Right ventricle myocardium superior (tissue), 1 donor: ENCODE measurements around the gene TRPC4. TPM values are rescaled to one million over a fixed set of nuclear protein-coding genes. Genes with fewer than 3 reads are reported as not detected.
"Not testable (repeated sequence)": the region's sequence is repeated elsewhere in the genome, so short reads cannot be mapped to it uniquely, and the experiment has no call there.

Source experiments
- ATAC-seq: fragments of 200-7000 bp; cut with Tn5 transposase; one replicate; pipeline ENCODE4 v1.9.1; 2020; ENCODE audit warnings: mild to moderate bottlenecking; ENCODE audit not compliant: poor library complexity
- DNase-seq: peaks from one replicate; pipeline ENCODE4 v3.0.0-alpha.2; 2020
- intact Hi-C: fragments of 100-400 bp; cut with DNase I; formaldehyde crosslinking; loops from one replicate; pipeline ENCODE4 v1.11.2; 2022
- total RNA-seq: library from RNA; stranded (reverse); fragmentation: NEBNext Ultra II Directional; extraction: Animal tissue kit (Norgen Biotek cat#: 25700); gene quantifications from one replicate; pipeline ENCODE4 v1.2.1, GENCODE V29; 2021
- donor health status: DM: no; HTN: yes; CAD: no; lungs with severe emphysema.

The TRPC4 gene
- total RNA-seq, 1 donor from 2014 or later, result 2.3 TPM

- ATAC-seq (peak; percentile 35), DNase-seq (no peak)
- intact Hi-C loops, result no loop called here
Observed at GRCh38 chr13:37868691-37869505, 674 bp downstream of the TRPC4 start.

- no peak for DNase-seq
- ATAC-seq, result peak; percentile 38
- intact Hi-C loops, result no loop called here
Observed at GRCh38 chr13:37863708-37864107, 5.9 kb downstream of the TRPC4 start.

- ATAC-seq, result no peak
- intact Hi-C loops, result no loop called here
- no peak for DNase-seq
Observed at GRCh38 chr13:37835392-37835791, 34.2 kb downstream of the TRPC4 start.

GRCh38 chr13:37833411-37833810, 36.2 kb downstream of the TRPC4 start:
- DNase-seq (no peak), ATAC-seq (no peak)
- intact Hi-C loops, result no loop called here

- no peak for ATAC-seq
- intact Hi-C loops, result no loop called here
- DNase-seq, result no peak
Observed at GRCh38 chr13:37816276-37816675, 53.3 kb downstream of the TRPC4 start.

- ATAC-seq (no peak), DNase-seq (no peak)
- intact Hi-C loops, result no loop called here
Observed at GRCh38 chr13:37811441-37811840, 58.1 kb downstream of the TRPC4 start.

- intact Hi-C loops, result no loop called here
- no peak for DNase-seq
- no peak for ATAC-seq
Observed at GRCh38 chr13:37806666-37807065, 62.9 kb downstream of the TRPC4 start.

- intact Hi-C loops, result no loop called here
- DNase-seq, result no peak
- no peak for ATAC-seq
Observed at GRCh38 chr13:37797631-37798030, 71.9 kb downstream of the TRPC4 start.

- intact Hi-C loops, DNase-seq, ATAC-seq: not testable (repeated sequence)
Observed at GRCh38 chr13:37796795-37797194, 72.8 kb downstream of the TRPC4 start.

GRCh38 chr13:37795326-37795725, 74.2 kb downstream of the TRPC4 start:
- intact Hi-C loops, result no loop called here
- no peak for ATAC-seq
- no peak for DNase-seq

- ATAC-seq, result no peak
- intact Hi-C loops, result no loop called here
- DNase-seq, result no peak
Observed at GRCh38 chr13:37791699-37792098, 77.9 kb downstream of the TRPC4 start.

GRCh38 chr13:37788346-37788745, 81.2 kb downstream of the TRPC4 start:
- DNase-seq (no peak), ATAC-seq (no peak)
- intact Hi-C loops, result no loop called here

- intact Hi-C loops, result no loop called here
- ATAC-seq, result no peak
- no peak for DNase-seq
Observed at GRCh38 chr13:37777676-37778075, 91.9 kb downstream of the TRPC4 start.

- ATAC-seq (no peak), DNase-seq (no peak)
- intact Hi-C loops, result no loop called here
Observed at GRCh38 chr13:37775871-37776270, 93.7 kb downstream of the TRPC4 start.

GRCh38 chr13:37772644-37773043, 96.9 kb downstream of the TRPC4 start:
- intact Hi-C loops, result no loop called here
- ATAC-seq, result no peak
- no peak for DNase-seq

- ATAC-seq, result no peak
- intact Hi-C loops, result no loop called here
- no peak for DNase-seq
Observed at GRCh38 chr13:37769545-37769944, 100.0 kb downstream of the TRPC4 start.

- intact Hi-C loops, result no loop called here
- DNase-seq, result no peak
- ATAC-seq, result no peak
Observed at GRCh38 chr13:37769078-37769477, 100.5 kb downstream of the TRPC4 start.

GRCh38 chr13:37766502-37766901, 103.1 kb downstream of the TRPC4 start:
- no peak for DNase-seq
- intact Hi-C loops, result no loop called here
- ATAC-seq, result no peak

- ATAC-seq (no peak), DNase-seq (no peak)
- intact Hi-C loops, result no loop called here
Observed at GRCh38 chr13:37755349-37755748, 114.2 kb downstream of the TRPC4 start.

- no peak for DNase-seq
- no peak for ATAC-seq
- intact Hi-C loops, result no loop called here
Observed at GRCh38 chr13:37753776-37754175, 115.8 kb downstream of the TRPC4 start.

- ATAC-seq (no peak), DNase-seq (no peak)
- intact Hi-C loops, result no loop called here
Observed at GRCh38 chr13:37752146-37752545, 117.4 kb downstream of the TRPC4 start.
